NCI-H128 (cell line): Measurements from ENCODE around the gene IER3.

Experiments
- DNase-seq: peaks from one replicate; lab custom pipeline; 2025; ENCODE audit not compliant: unreplicated experiment; lab: John Stamatoyannopoulos, UW

The IER3 gene

GRCh38 chr6:30749554-30750378 lies 5.4 kb upstream of the IER3 start:
- DNase-seq, result no peak

GRCh38 chr6:30748851-30749540 lies 4.6 kb upstream of the IER3 start:
- DNase-seq, result no peak

GRCh38 chr6:30747902-30748769 lies 3.8 kb upstream of the IER3 start:
- no peak for DNase-seq

- DNase-seq, result no peak
Observed at GRCh38 chr6:30747300-30747687, 2.9 kb upstream of the IER3 start.

- no peak for DNase-seq
Observed at GRCh38 chr6:30743099-30744053, 971 bp downstream of the IER3 start.

- DNase-seq, result peak; percentile 50
Observed at GRCh38 chr6:30742316-30743098, 1.8 kb downstream of the IER3 start, which contains the start of gene FLOT1. Gene FLOT1 (minus strand): TSS chr6:30742687. CDS start chr6:30742189, 498 bp downstream.

- no peak for DNase-seq
Observed at GRCh38 chr6:30741789-30742315, 2.5 kb downstream of the IER3 start.

GRCh38 chr6:30741063-30741779 lies 3.1 kb downstream of the IER3 start:
- no peak for DNase-seq

GRCh38 chr6:30740540-30740870 lies 3.8 kb downstream of the IER3 start:
- no peak for DNase-seq

- DNase-seq, result no peak
Observed at GRCh38 chr6:30738532-30738931, 5.8 kb downstream of the IER3 start.

GRCh38 chr6:30735668-30736314 lies 8.6 kb downstream of the IER3 start:
- no peak for DNase-seq

- DNase-seq, result no peak
Observed at GRCh38 chr6:30732237-30732943, 12.0 kb downstream of the IER3 start.

- DNase-seq, result peak; percentile 53
Observed at GRCh38 chr6:30730601-30731435, 13.5 kb downstream of the IER3 start.

- no peak for DNase-seq
Observed at GRCh38 chr6:30727920-30728553, 16.3 kb downstream of the IER3 start.

GRCh38 chr6:30726506-30727413 lies 17.6 kb downstream of the IER3 start:
- DNase-seq, result no peak
